ENCODE data around the gene ODAD3.

The ODAD3 gene

GRCh38 chr19:11448923-11449554 lies 14.1 kb upstream of the ODAD3 start:
- Histone ChIP-seq H3K36me3 (replicated peaks) (peaks cover 43% of the 10 kb centered on the region), H3K27ac (no peak overlapping the region), H3K4me3 (ENCODE audit: low read depth, low read length) (no peak overlapping the region), H3K27me3 (replicated peaks) (no peaks in the 10 kb centered on the region)
- DNase-seq: no peak
- TF ChIP-seq, protein P1, sequence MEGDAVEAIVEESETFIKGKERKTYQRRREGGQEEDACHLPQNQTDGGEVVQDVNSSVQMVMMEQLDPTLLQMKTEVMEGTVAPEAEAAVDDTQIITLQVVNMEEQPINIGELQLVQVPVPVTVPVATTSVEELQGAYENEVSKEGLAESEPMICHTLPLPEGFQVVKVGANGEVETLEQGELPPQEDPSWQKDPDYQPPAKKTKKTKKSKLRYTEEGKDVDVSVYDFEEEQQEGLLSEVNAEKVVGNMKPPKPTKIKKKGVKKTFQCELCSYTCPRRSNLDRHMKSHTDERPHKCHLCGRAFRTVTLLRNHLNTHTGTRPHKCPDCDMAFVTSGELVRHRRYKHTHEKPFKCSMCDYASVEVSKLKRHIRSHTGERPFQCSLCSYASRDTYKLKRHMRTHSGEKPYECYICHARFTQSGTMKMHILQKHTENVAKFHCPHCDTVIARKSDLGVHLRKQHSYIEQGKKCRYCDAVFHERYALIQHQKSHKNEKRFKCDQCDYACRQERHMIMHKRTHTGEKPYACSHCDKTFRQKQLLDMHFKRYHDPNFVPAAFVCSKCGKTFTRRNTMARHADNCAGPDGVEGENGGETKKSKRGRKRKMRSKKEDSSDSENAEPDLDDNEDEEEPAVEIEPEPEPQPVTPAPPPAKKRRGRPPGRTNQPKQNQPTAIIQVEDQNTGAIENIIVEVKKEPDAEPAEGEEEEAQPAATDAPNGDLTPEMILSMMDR (IDR thresholded peaks at IDR 0.05; ENCODE audit: low read depth, low read length, missing control alignments): no peak
- in situ Hi-C loops (cut with HindIII; ENCODE audit: low pct_ligation_motif_present, low sequenced_read_pairs): no loop called here

DNA sequence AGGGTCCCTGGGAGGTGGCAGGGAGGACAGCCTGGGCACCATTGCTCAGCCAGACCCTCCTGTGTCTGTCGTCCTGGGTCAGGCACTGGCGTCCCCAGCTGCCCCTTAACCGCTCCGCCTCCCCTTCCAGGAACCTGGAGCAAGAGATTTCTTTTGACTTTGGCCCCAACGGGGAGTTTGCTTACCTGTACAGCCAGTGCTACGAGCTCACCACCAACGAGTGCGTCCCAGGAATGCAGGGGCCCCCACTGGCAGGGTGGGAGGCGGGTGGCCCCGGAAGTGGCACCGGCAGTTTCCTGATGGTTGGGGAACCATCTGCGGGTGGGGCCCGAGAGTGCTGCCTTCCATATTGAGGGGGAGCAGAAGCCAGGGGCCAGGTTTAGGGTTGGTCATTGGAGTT lies 13.5 kb upstream of the ODAD3 start:
- Histone ChIP-seq H3K27ac (no peak overlapping the region), H3K36me3 (replicated peaks) (peaks cover 47% of the 10 kb centered on the region), H3K27me3 (replicated peaks) (no peaks in the 10 kb centered on the region), H3K4me3 (ENCODE audit: low read depth, low read length) (no peak overlapping the region)
- in situ Hi-C loops (cut with HindIII; ENCODE audit: low pct_ligation_motif_present, low sequenced_read_pairs): no loop called here
- DNase-seq: no peak
- TF ChIP-seq, protein P1 (IDR thresholded peaks at IDR 0.05; ENCODE audit: low read depth, low read length, missing control alignments): no peak

GRCh38 chr19:11447347-11448262 lies 12.7 kb upstream of the ODAD3 start:
- Histone ChIP-seq H3K36me3 (replicated peaks) (peaks cover 55% of the 10 kb centered on the region), H3K4me3 (ENCODE audit: low read depth, low read length) (no peak overlapping the region), H3K27ac (no peak overlapping the region), H3K27me3 (replicated peaks) (no peaks in the 10 kb centered on the region)
- TF ChIP-seq, protein P1 (IDR thresholded peaks at IDR 0.05; ENCODE audit: low read depth, low read length, missing control alignments): no peak
- DNase-seq: no peak
- in situ Hi-C loops (cut with HindIII; ENCODE audit: low pct_ligation_motif_present, low sequenced_read_pairs): no loop called here

GRCh38 chr19:11446652-11447301 lies 11.9 kb upstream of the ODAD3 start:
- Histone ChIP-seq H3K27me3 (replicated peaks) (no peaks in the 10 kb centered on the region), H3K27ac (no peak overlapping the region), H3K36me3 (replicated peaks) (peaks cover 64% of the 10 kb centered on the region), H3K4me3 (ENCODE audit: low read depth, low read length) (no peak overlapping the region)
- TF ChIP-seq, protein P1 (IDR thresholded peaks at IDR 0.05; ENCODE audit: low read depth, low read length, missing control alignments): peak; percentile 78
- no peak for DNase-seq
- in situ Hi-C loops (cut with HindIII; ENCODE audit: low pct_ligation_motif_present, low sequenced_read_pairs): no loop called here

DNA sequence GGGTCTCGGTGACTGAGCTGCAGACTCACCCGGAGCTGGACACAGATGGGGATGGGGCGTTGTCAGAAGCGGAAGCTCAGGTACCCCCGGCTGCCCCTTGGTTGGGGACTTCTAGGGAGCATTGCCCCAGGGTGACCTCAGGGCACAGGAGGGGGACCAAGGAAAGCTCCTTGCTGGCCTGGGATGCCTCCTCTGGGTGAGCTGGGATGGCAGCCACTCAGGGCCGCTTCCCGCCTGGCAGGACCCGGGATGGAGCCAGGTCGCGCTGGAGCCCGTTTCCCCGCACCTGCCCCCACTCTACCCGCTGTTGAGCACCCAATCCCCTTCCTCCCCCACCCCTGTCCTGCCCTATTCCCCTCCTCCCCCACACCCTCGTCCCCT lies 11.3 kb upstream of the ODAD3 start:
- in situ Hi-C loops (cut with HindIII; ENCODE audit: low pct_ligation_motif_present, low sequenced_read_pairs): no loop called here
- Histone ChIP-seq H3K4me3 (ENCODE audit: low read depth, low read length) (no peak overlapping the region), H3K27ac (no peak overlapping the region), H3K27me3 (replicated peaks) (no peaks in the 10 kb centered on the region), H3K36me3 (replicated peaks) (peaks cover 69% of the 10 kb centered on the region)
- no peak for DNase-seq
- TF ChIP-seq, protein P1 (IDR thresholded peaks at IDR 0.05; ENCODE audit: low read depth, low read length, missing control alignments): no peak

Measured in brain microvascular endothelial cell (primary cell).